Left ventricle myocardium inferior (tissue), 1 donor: Measurements from ENCODE around the gene THYN1. TPM values are rescaled to one million over a fixed set of nuclear protein-coding genes. Genes with fewer than 3 reads are reported as not detected.

Experiments
- DNase-seq: peaks from one replicate; pipeline ENCODE4 v3.0.0-alpha.2; 2020
- H3K27ac ChIP-seq: fragments of 200-600 bp; replicated peaks from 2 replicates; pipeline ENCODE4 v1.8.0; 2021
- H3K27me3 ChIP-seq: fragments of 200-600 bp; 2 replicates; pipeline ENCODE4 v1.8.0; 2021; ENCODE audit warnings: low read depth
- H3K36me3 ChIP-seq: fragments of 200-600 bp; 2 replicates; pipeline ENCODE4 v1.8.0; 2021
- H3K4me1 ChIP-seq: fragments of 200-600 bp; 2 replicates; pipeline ENCODE4 v1.8.0; 2021
- H3K4me3 ChIP-seq: fragments of 200-600 bp; 2 replicates; pipeline ENCODE4 v1.8.0; 2021; ENCODE audit warnings: mild to moderate bottlenecking, moderate library complexity
- H3K9me3 ChIP-seq: fragments of 200-600 bp; replicated peaks from 2 replicates; pipeline ENCODE4 v1.8.0; 2021
- CTCF ChIP-seq: fragments of 200-600 bp; IDR thresholded peaks from 2 replicates; pipeline ENCODE4 v1.8.0; 2021; ENCODE audit warnings: antibody characterized with exemption, mild to moderate bottlenecking, borderline replicate concordance
- intact Hi-C: fragments of 100-400 bp; cut with micrococcal nuclease; formaldehyde crosslinking; loops from one replicate; pipeline ENCODE4 v1.11.0; 2022
- total RNA-seq: library from RNA; stranded (reverse); fragmentation: NEBNext Ultra II Directional; extraction: Animal tissue kit (Norgen Biotek cat#: 25700); gene quantifications from one replicate; pipeline ENCODE4 v1.2.1, GENCODE V29; 2021
- donor health status: DM: no; HTN: yes; CAD: no; lungs with severe emphysema.

THYN1 gene
- total RNA-seq, 1 donor from 2014 or later, result 41.2 TPM

GRCh38 chr11:134205729-134206128 lies 47.4 kb downstream of the THYN1 start:
- Histone ChIP-seq H3K9me3 (no peaks in the 10 kb centered on the region), H3K27ac (no peak overlapping the region), H3K4me1 (no peaks in the 10 kb centered on the region), H3K36me3 (peaks cover 84% of the 10 kb centered on the region), H3K27me3 (no peaks in the 10 kb centered on the region), H3K4me3 (no peak overlapping the region)
- intact Hi-C loops, result no loop called here
- TF ChIP-seq CTCF, result no peak
- DNase-seq, result no peak

- no peak for DNase-seq
- no peak for TF ChIP-seq CTCF
- Histone ChIP-seq H3K4me1 (no peaks in the 10 kb centered on the region), H3K9me3 (no peaks in the 10 kb centered on the region), H3K27me3 (no peaks in the 10 kb centered on the region), H3K36me3 (peaks cover 71% of the 10 kb centered on the region), H3K4me3 (no peak overlapping the region), H3K27ac (no peak overlapping the region)
- intact Hi-C loops, result no loop called here
These were observed 50.5 kb downstream of the THYN1 start for GRCh38 chr11:134202661-134203060.

GRCh38 chr11:134200688-134201087 lies 52.5 kb downstream of the THYN1 start:
- H3K4me1 ChIP-seq, result no peaks in the 10 kb centered on the region
- H3K36me3 ChIP-seq, result peaks cover 65% of the 10 kb centered on the region
- H3K27me3 ChIP-seq, result no peaks in the 10 kb centered on the region
- no peak overlapping the region for H3K4me3 ChIP-seq
- H3K9me3 ChIP-seq, result no peaks in the 10 kb centered on the region
- DNase-seq, result no peak
- intact Hi-C loops, result no loop called here
- H3K27ac ChIP-seq, result no peak overlapping the region
- no peak for TF ChIP-seq CTCF

GRCh38 chr11:134199531-134199930 lies 53.6 kb downstream of the THYN1 start:
- no peak for TF ChIP-seq CTCF
- Histone ChIP-seq H3K9me3 (no peaks in the 10 kb centered on the region), H3K27ac (no peak overlapping the region), H3K36me3 (peaks cover 55% of the 10 kb centered on the region), H3K4me3 (no peak overlapping the region), H3K27me3 (no peaks in the 10 kb centered on the region), H3K4me1 (no peaks in the 10 kb centered on the region)
- intact Hi-C loops, result no loop called here
- DNase-seq, result no peak

Other genes with a start within 250 kb of the THYN1 start
- 36.2 TPM for gene JAM3, start 184.3 kb downstream of the THYN1 start, total RNA-seq
- 17.2 TPM for gene NCAPD3, start 29.4 kb downstream of the THYN1 start, total RNA-seq
- gene VPS26B, start 28.7 kb downstream of the THYN1 start, total RNA-seq, result 37.6 TPM
- 40.7 TPM for gene ACAD8, start 216 bp upstream of the THYN1 start, total RNA-seq
- not detected for gene GLB1L3, start 23.0 kb upstream of the THYN1 start, total RNA-seq
- 0.30 TPM for gene GLB1L2, start 78.6 kb upstream of the THYN1 start, total RNA-seq
- 0.08 TPM for gene B3GAT1, start 158.9 kb upstream of the THYN1 start, total RNA-seq